Femur (tissue), 1 donor: ENCODE results near the gene CFAP61.
"Not testable (repeated sequence)": the region's sequence is repeated elsewhere in the genome, so short reads cannot be mapped to it uniquely, and the experiment has no call there.

Experiments used
- DNase-seq: peaks from one replicate; pipeline ENCODE4 v3.0.0-alpha.2; 2017

CFAP61 gene, protein sequence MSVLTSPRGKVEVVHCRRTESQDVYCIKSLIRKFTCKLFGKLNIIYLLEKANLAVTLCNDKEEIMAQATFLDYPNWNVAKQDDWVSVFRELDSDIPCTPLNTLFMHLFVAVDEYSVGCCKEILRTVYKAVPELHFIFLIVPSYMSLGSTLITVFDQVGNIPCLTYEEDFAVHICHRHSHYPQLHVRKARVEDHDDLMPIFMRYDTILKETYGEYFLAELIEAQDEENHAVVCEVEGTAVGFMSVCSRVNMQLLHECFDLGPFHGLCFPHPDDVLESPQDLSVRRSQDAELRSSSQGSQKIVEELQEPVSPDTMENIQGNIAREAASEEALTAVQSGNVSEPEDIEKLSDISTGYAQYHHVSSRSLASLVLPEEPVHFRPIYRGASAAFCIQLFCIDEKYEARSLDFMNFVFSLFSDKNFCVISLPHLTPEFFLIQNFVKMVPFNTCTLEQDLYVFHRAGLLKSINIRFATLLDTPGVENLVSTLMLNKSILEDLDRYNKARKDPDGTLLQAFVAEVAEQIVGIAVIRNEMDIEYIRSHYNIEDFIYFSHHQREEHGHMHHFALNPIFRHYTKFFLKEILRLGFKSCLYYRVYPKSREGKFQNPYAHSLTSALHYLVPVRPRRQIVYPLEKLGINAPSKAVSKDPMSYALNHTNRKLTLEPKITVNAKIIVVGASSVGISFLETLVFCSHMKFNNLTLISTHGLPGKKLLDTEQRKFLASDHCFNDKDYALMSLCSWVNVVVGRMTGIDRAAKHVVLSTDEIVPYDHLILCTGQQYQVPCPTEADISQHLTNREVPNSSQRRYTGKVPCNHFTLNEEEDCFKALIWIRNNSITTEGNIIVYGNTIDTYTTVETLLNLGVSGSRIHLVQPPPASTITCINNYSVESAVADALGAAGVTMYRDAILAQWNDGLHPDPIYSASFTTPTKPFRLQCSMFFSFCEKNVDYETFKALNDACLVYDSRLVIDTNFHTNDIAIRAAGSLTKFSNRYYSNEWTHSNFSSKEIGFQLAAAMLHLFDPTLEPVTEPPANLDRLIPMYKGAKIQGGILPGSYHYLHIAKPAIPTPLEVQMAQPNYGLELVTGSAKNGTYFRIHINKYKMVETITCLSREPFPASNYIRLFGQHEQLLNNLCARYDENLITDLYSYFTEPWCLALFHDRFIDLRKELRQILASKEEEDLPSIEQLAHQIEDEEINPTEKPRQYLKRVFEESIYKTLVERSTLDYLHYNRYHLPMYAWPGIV

DNA sequence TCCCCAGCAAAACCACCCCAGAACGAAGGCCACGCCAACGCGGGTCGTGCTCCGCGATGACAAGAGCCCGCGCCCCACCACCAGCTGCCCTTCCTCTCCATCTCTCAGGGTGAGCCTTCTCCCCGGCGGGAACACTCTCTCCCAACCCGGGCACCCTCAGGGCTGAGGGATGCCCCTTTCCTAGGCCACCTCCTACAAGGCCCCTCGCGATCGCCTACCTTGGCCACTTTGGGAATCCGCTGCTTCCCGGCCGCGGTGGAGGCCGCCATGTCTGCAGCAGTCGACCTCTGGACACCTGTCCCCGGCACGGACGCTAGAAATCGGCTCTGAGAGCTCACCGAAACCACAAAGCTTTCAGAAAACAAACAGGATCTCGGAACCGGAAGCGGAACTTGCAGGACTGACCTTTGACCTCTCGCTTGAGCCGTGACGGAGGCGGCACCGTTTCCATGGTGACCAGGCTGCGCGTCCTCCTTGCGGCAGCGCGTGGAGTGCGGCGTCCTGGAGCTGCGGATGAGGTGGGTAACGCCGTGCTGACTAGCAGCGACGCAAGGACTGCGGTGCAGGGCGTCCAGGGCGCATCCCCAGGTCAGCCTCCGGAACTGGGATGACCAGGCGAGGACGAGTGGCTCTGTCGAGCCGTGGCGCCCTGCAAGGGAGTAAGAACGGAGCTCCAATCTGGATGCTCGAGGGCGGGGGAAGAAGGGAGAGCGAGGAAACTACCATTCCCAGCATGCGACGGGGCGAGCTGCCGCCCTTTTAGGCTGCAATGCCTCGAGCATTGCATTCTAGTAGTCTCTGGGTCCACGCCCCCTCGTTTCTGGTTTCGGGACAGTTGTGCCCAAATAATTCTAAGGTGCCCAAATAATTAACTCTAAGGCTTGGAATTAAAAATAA is at the start of gene CFAP61, which contains the start of gene CRNKL1:
CFAP61 (plus strand) TSS at position 459 of the 897 bp plus-strand sequence. CDS start 4,122 bp downstream, outside the sequence.
CRNKL1 (minus strand) TSS at position 393 of the 897 bp plus-strand sequence; CDS start at position 269, 124 bp downstream.
- DNase-seq, result peak; percentile 97

DNA sequence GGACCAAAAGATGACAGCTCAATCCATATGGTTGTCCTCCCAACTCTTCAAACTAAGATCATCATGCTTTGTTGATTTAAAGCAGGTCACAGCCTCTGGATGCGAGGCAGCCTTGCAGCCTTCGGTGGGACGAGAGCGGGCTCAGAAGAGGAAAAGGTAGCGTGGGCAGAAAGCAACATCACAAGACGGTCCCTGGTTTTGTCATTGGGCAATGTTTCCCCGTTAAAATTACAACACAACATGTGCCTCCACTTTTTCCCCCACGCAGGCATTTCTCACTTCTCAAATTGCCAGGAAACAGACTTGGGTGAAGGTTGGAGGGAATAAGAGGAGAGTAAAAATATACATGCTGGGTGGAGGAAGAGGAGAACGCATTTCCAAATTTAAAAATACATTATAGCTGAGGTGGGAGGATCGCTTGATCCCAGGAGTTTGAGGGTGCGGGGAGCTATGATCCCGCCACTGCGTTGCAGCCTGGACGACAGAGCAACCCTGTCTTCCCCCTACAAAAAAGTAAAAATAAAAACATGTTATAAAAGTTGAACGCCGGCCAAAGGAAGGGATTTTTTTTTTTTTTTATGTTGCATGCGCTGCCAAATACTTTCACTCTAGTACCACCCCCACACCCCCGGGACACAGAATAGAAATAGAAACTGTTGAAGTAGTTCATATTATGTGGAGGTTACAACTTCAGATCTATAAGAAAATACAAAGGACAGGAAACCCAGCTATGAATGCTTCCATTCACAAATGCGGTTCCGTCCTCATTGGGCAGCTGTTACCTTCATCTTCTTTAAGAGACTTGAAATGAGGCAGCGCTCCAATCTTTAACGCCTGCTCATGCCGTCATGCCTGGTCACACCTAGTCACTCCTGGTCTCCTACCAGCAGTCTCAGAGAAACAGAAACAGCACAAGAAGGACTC is 49.0 kb upstream of the CFAP61 start:
- peak; percentile 66 for DNase-seq

DNA sequence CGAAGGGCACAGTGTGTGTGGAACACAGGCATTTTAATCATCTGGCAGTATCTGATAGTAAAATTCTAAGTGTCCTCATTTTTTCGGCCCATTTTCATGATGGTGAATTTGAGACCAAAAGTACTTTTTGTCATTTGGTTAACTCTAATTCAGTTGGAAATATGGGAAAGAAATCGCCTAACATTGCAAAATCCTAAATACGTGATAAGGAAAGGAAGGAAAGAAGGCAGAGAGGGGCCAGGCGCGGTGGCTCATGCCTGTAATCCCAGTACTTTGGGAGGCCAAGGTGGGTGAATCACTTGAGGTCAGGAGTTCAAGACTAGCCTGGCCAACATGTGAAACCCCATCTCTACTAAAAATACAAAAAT is 48.4 kb upstream of the CFAP61 start:
- DNase-seq, result not testable (repeated sequence)

DNA sequence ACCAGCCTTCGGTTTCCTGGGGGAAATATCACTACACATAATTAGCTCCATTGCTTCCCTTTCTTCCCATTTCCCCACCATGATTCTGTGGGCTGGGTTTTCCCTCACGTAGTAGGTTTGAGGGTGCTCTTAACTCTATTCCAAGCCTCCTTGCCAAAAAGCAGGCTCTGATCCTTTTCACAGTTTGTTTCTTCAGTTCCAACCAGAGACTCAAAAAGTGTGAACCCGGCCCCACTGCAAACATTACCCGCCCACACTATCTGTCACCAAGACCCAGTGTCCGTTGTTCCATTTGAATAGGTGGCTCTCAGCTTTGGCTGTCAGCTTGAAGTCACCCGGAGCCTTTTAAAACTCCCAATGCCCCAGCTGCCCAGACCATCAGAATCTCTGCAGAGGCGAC is 47.0 kb upstream of the CFAP61 start:
- no peak for DNase-seq

DNA sequence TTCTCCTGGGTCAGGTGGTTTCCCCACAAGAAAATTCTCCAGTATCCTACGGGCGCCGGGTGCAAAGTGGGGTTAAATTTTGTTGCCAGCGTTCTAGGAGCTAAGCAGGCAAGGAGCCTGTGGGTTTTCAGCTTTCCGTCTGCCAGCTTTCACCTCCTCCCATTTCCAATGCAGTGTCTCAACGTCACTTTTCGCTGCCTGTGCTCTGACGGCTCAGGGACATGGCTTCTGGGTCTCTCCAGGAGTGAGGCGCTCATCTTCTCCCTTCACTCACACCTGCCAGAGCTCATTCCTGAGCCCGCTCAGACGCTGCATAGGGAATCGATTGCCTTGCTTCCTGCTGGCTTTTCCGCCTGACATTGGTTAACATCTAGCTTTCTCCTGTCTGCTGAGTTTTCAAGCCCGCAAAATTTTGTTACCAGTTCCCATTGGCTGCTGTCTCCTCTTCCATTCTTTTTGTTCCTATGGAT is 42.5 kb upstream of the CFAP61 start:
- no peak for DNase-seq

DNA sequence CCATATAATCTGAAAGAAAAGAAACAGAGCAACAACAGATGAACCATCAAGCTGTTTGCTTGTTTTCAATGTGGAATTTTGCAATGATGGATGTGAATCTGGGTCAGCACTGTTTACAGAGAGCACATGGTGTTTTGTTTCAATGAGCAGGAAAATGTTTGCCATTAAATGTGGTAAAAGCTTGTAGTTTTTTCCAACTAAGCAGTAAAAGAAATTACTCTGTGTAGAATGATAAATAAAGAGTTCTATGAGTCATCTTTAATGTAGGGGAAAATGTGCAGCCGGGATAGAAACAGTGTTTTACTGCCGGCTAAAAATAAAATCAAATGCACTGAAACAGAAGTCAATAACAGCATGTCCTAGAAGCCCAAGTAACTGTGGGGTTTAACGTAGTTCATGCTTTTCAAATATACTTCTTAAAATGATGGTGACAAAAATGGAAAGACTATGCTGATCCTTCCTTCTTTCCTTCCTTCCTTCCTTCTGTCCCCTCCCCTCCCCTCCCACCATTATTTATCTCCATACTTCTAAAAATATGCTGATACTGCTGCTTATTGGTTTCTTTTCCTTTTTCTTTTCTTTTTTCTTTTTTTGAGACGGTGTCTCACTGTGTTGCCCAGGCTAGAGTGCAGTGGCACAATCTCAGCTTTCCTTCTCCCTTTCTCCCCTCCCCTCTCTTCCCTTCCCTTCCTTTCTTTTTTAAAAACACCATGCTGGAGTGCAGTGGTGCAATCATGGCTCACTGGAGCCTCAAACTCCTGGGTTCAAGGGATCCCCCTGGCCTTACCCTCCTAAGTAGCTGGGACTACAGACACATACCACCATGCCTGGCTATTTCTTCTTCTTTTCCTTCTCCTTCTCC is 41.5 kb upstream of the CFAP61 start:
- no peak for DNase-seq

DNA sequence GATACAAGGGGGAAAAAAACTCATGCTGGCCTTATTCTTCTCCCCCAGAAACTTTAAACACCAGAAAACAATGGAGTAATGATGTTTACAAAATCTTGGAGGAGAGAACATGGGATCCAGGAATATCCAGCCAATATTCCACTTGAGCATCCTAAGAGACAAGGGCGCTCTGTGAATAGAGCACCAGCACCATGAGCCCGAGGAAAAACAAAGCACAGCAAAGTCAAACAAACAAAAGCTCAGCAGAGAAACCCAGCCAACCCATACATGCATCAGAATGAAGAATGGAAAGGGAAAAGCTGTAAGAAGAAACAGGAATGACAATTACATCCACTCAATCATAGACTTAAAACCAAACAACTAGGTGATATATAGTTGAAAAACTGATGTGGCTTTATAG is 39.8 kb upstream of the CFAP61 start:
- no peak for DNase-seq

DNA sequence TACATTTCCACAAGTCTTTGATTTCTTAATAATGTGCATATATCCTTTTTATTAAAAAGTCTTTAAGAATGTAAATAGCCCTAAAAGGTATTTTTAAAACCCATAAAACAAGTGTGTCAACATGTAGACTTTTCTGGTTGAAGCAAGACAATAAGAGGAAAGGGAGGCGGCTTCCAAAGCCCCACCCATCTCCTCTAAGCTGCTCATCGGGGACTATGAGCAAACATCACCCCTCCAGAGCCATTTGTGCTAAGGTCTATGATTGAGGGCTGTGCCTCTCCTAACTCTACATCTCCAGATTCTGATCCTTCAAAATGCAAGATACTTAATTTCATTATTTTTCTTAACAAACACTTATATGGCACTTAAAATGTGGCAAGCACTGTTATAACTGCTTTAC is 37.7 kb upstream of the CFAP61 start:
- no peak for DNase-seq

DNA sequence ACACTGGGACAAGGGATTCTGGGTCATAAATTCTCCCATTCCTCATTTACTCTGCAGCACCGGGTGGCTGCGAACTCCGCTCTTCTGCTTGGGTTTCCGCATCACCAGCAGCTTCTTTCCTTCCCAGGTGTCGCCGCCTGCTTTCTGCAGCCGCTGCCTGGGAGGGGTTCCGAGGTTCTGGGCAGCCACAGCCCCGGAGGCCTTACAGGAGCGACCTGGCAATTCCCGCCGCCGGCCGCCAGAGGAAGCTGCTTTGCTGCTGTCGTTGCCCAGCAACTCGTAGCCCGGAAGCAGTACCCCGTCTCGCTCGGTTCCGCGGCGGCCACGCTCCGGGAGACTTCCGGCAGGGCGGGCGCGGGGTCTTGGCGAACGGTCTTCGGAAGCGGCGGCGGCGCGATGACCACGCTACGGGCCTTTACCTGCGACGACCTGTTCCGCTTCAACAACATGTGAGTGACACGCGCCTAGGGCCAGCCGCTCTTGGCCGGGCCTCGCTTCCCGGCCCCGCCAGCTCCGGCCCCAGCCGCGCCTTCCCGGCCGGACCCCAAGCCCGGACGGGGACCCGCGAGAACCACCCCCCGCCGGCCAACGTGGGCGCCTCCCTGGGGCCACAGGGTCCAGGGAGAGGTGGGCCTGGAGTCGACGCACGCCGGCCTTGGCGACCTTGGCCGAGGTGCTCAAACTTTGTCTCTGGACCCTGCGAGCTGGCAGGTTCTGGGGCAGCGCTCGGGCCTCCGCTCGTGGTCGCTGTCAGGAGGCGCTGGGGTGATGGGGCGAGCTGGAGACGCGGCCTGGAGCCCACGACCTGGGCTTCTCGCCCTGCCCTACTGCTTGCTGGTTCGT is 35.1 kb upstream of the CFAP61 start, which contains the start of gene NAA20:
NAA20 (plus strand) TSS at position 362 of the 843 bp plus-strand sequence; CDS start at position 397, 35 bp downstream.
- DNase-seq, result peak; percentile 96

DNA sequence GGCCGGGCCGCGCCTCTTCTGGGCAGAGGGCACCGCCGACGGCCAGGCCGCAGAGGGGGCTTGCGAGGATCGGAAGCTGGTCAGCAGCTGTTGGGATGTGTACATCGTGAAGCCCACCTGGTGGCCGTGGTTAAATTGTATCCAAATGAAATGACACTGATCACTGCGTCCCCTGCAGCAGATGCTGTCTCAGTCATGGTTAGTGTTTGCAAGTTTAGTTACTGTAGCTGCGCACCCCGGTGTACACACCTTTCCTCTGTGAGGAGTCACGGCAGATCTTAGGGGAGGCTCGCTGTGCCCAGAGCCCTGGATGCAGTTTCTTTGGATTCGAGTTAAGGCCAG is 34.5 kb upstream of the CFAP61 start:
- DNase-seq, result no peak

DNA sequence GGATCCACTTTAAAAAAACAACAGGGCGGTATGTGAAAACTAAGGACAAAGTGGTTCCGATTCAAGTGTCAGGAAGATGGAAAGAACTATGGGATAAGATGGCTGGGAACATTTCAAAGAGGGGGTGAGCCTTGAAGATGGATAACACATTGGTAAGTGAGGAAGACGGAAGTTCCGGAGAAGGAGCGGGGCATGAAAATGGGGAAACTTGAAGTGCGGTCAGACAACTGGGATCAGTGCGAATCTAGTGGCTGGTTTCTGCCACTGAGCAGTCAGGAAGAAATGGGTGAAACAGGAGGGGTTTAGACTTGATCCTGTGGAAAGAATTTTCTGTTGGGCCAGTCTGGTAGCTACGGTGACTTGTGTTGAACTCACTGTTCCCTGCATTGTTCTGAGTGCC is 34.0 kb upstream of the CFAP61 start:
- DNase-seq, result no peak

DNA sequence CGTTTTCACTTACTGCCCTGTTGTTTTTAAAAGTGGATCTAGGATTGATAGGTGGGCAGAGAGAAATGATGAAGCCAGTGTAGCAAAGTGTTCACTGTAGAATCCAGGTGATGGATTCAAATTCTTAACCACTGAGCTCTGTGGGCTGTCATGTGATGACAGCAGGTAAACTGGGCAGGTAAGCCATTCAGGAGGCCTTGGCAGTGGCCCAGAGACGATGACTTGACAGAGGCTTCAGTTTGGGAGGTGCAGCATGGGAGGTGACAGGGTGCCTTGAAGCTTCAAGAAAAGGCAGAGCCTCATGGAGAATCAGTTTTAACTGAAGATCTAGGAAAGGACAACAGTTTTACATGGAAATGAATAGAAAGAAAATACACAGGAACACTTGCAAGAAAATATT is 33.2 kb upstream of the CFAP61 start:
- DNase-seq, result no peak

DNA sequence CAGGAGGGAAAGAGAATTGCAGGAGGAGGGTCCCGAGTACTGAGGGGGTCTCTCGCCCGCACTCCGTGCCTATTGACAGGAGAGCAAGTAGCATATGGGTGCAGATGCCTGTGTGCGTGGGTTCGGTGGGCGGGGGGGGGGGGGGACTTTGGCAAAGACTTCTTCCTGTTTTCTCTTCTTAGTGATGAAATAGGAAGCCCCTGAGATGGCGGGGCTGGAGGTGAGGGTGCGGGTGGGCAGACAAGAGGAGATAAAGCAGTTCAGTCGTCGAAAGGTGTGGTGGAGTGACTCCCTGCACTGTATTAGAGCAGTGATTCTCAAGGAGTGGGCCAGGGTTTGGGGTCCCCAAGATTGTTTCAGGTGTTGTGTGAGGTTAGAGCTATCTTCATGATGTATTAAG is 31.4 kb upstream of the CFAP61 start:
- DNase-seq, result no peak

DNA sequence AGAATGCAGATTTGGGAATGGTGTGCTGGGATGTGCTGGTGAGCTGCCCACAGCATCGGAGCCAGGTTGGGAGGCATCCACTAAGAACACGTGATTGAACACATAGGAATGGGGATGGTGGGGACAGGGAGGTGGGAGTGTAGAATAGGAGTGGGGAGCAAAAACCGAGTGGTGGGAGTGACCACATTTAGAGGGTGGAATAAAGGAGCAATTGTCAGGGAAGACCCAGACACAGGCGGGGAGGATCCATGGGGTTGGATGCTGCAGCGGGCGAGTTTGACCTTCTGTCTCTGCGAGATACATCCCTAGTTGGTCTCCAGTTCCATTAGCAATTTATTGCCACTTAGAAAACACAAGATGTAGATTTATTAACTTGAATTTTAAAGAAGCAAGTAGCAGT is 30.5 kb upstream of the CFAP61 start:
- DNase-seq, result no peak

DNA sequence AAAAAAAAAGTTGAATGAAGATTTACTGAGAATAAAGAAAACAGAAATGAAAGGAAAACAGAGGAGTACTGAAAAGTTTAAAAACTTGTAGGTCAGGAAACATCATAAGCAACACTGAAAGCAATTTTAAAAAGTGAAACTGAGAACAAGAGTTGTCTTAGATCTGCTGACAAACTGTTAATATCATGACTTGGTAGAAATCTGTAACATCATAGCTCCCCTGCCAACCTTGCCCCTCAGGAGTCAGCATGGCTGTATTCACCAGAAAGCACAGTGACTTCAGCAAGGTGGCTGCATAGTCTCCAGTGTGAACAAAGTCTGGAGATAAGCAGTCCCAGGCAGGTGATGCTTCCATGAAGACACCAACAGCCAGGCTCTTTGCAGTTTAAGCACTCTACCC is 29.8 kb upstream of the CFAP61 start:
- no peak for DNase-seq

DNA sequence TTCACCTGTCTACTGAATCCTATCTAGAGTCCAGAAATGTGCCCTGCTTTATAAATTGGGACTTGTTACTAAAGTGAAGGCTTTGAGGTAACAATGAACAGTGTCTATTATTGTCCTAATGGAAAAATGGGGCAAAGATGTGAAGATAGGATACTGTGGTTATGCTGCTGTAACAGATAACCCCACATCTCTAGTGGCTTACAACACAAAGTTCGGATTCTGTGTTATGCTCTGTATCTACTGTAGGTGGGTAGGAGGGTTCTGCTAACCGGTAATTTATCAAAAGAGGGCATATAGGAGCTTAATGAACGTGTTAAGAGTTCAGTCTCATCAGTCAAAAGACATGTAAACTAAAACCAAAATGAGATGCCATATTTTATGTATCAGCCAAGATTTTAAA is 28.9 kb upstream of the CFAP61 start:
- no peak for DNase-seq

DNA sequence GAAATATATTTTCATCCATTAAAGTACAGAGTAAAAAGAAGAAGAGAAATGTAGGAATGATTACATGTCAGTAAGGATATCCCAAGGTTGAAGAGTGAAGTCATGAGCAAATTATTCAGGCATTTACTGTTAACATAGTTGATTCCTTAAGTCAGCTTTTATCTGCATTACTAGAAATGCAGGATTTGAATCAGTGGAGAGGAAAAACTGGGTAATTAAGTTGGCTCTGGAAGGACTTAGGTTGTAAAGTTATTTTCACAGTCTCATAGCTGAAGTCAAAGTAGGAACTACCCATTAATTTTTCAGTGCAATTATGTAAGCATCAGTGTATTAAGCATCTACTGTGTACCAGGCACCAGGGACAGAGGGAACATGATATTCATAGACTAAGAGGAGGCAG is 27.4 kb upstream of the CFAP61 start:
- DNase-seq, result no peak

DNA sequence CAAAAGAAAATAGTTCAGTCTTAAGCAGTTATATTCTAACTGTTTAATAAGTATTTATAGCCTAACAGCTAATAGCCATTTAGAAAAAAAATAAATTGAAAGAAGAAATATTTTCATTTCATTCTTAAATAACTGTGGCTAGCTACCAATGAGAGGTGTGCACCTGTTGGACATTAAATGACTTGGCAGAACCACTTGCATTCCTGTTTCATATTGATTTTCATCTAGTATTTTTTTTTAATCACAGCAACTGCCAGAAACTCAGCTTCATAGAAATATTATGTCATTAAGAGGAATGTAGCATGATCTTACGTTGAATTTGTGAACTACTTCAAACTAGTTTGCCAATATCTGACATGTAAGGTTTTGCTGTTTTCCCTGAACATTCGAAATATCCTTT is 25.0 kb upstream of the CFAP61 start:
- no peak for DNase-seq

DNA sequence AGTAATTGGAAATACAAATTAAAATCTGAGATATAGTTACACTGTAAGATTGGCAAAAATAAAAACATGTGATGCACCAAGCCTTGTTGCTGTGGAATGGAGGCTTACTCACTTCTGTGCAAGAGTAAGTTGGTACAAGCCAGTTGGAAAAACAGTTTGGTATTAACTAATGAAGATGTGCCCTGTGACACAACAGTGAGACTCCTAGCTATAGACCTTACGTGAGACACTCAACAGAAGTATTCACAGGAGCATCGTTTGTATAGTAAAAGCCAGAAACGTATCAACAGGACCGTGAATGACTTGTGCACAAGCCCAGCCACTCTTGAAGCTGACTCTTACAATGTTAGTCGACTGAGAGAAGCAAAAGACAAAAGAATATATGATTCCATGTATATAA is 20.5 kb upstream of the CFAP61 start:
- no peak for DNase-seq
